ENCODE measurements around the gene CCHCR1. TPM values are rescaled to one million over a fixed set of nuclear protein-coding genes. Genes with fewer than 3 reads are reported as not detected.

Gene CCHCR1
- total RNA-seq, 4 donors from 2014 or later, result 13.8 to 25.1 (median 18.7) TPM

DNA sequence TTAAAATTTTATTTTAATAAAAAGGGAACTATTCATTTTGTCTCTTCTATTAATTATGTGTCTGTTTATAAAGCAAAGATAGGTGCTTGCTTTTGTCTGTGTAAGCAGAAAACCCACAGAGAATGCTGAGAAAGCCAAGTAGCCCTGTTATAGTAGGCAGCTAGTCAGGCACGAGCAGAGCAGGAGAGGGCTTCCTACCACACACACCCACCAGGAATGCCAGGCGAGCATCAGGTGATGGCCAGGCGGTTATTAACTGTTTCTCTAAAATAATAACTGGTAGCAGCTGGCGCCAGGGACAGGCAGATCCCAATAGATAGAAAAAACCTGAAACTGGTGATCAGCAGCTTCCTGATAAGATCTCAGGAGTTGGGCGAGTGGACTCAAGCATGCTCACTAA, 60.9 kb downstream of the CCHCR1 start:
- Histone ChIP-seq H3K27ac (no peak overlapping the region), H3K9me3 (no peaks in the 10 kb centered on the region), H3K4me3 (no peak overlapping the region), H3K36me3 (no peaks in the 10 kb centered on the region), H3K4me1 (peaks cover 0 to 20% (median 3%) of the 10 kb centered on the region in 4 donors), H3K27me3 (no peaks in the 10 kb centered on the region)
- no peak for DNase-seq (ENCODE audit: low spot score in 2 of 2)
- TF ChIP-seq, protein P1, sequence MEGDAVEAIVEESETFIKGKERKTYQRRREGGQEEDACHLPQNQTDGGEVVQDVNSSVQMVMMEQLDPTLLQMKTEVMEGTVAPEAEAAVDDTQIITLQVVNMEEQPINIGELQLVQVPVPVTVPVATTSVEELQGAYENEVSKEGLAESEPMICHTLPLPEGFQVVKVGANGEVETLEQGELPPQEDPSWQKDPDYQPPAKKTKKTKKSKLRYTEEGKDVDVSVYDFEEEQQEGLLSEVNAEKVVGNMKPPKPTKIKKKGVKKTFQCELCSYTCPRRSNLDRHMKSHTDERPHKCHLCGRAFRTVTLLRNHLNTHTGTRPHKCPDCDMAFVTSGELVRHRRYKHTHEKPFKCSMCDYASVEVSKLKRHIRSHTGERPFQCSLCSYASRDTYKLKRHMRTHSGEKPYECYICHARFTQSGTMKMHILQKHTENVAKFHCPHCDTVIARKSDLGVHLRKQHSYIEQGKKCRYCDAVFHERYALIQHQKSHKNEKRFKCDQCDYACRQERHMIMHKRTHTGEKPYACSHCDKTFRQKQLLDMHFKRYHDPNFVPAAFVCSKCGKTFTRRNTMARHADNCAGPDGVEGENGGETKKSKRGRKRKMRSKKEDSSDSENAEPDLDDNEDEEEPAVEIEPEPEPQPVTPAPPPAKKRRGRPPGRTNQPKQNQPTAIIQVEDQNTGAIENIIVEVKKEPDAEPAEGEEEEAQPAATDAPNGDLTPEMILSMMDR (IDR thresholded peaks at IDR 0.05), result no peak
- TF ChIP-seq EP300 (IDR thresholded peaks at IDR 0.05) (no peak), POLR2A (IDR thresholded peaks at IDR 0.05) (no peak)
- WGBS, 2 donors, result 69 to 72% methylated on average over 5 of the region's 5 CpGs

GRCh38 chr6:31096215-31096614, 61.4 kb downstream of the CCHCR1 start:
- no peak overlapping the region for H3K27ac ChIP-seq
- H3K36me3 ChIP-seq, result no peaks in the 10 kb centered on the region
- H3K9me3 ChIP-seq, result no peaks in the 10 kb centered on the region
- H3K27me3 ChIP-seq, result no peaks in the 10 kb centered on the region
- H3K4me3 ChIP-seq, result no peak overlapping the region
- H3K4me1 ChIP-seq, result peaks cover 0 to 20% (median 3%) of the 10 kb centered on the region in 4 donors
- no peak for DNase-seq (ENCODE audit: low spot score in 2 of 2)
- WGBS, 2 donors, result 57 to 73% methylated on average over 3 of the region's 3 CpGs
- TF ChIP-seq, protein P1 (IDR thresholded peaks at IDR 0.05), result no peak
- TF ChIP-seq POLR2A (IDR thresholded peaks at IDR 0.05) (no peak), EP300 (IDR thresholded peaks at IDR 0.05) (no peak)

DNA sequence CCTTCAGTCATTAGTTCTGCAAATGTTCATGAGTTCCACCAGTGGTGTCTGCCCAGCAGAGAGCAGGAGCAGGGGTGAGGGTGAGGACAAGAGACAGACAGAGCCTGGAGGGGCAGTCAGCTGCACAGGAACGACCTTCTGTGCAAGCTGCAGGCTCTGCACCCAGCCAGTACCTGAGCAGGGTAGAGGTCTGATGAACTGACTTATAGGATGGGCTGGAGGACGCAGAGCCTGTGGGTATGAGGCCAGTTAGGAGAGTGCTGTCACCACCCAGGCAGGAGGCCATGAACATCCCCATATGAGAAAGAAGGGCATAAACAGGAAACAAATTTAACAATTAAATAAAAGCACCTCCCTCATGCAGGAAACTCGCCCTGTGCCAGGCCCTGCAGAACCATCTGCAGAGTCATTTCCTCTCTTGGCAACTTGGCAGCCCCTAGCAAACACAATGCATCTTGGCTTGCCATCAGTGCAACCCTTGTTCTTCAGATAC, 63.2 kb downstream of the CCHCR1 start:
- Histone ChIP-seq H3K27me3 (no peaks in the 10 kb centered on the region), H3K36me3 (no peaks in the 10 kb centered on the region), H3K9me3 (no peaks in the 10 kb centered on the region), H3K27ac (peak overlapping the region in 1 of 4 donors; percentile 59), H3K4me1 (peaks cover 0 to 20% (median 3%) of the 10 kb centered on the region in 4 donors), H3K4me3 (no peak overlapping the region)
- TF ChIP-seq EP300 (IDR thresholded peaks at IDR 0.05) (no peak), POLR2A (IDR thresholded peaks at IDR 0.05) (no peak)
- TF ChIP-seq, protein P1 (IDR thresholded peaks at IDR 0.05), result no peak
- WGBS, 2 donors, result 61 to 65% methylated on average over 3 of the region's 3 CpGs
- DNase-seq (ENCODE audit: low spot score in 2 of 2), result no peak

DNA sequence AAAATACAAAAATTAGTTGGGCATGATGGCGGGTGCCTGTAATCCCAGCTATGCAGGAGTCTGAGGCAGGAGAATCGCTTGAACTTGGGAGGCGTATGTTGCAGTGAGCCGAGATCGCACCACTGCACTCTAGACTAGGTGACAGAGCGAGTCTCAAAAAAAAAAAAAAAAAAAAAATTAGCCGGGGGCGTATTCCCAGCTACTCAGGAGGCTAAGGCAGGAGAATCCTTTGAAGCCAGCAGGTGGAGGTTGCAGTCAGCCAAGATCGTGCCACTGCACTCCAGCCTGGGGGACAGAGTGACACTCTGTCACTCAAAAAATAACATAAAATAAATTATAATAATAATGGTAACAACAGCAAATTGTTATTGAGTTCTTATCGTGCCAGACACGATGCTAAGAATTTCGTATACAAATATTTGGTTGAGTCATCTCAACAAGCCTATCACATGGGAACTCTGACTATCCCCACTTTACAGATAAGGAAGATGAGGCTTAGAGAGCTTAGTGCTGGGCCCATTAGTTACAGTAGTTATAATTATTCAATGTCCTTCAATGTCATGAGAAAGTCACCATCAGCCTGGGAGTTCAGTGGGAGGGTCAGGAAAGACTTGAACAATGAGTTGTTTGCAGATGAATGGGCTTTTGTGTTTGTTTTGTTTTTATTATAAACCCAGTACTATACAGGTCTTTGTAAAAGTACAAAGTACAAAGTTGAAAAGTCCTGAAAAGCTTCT, 64.7 kb downstream of the CCHCR1 start:
- H3K27ac ChIP-seq, result peak overlapping the region in 1 of 4 donors; percentile 5
- H3K36me3 ChIP-seq, result no peaks in the 10 kb centered on the region
- no peaks in the 10 kb centered on the region for H3K27me3 ChIP-seq
- H3K4me3 ChIP-seq, result no peak overlapping the region
- TF ChIP-seq POLR2A (IDR thresholded peaks at IDR 0.05) (no peak), EP300 (IDR thresholded peaks at IDR 0.05) (no peak)
- TF ChIP-seq, protein P1 (IDR thresholded peaks at IDR 0.05), result no peak
- WGBS, 2 donors, result 79% methylated on average over 12 of the region's 12 CpGs
- peaks cover 0 to 20% (median 3%) of the 10 kb centered on the region in 4 donors for H3K4me1 ChIP-seq
- DNase-seq (ENCODE audit: low spot score in 2 of 2), result no peak
- no peaks in the 10 kb centered on the region for H3K9me3 ChIP-seq

Small RNAs within 50 kb of the gene (small RNA-seq; reads per million reads assigned to genes)
- gene POLR2LP1, result not detected

Other genes with a start within 250 kb of the CCHCR1 start
- gene GTF2H4, start 249.6 kb downstream of the CCHCR1 start, total RNA-seq, result 10 to 100 TPM in 2 of 4 donors, 1 to 10 TPM in 2; 2.2 to 25.2 (median 10.1) TPM
- 10 to 100 TPM; 22.6 to 26.2 (median 24.7) TPM for gene VARS2, start 243.6 kb downstream of the CCHCR1 start, total RNA-seq
- gene SFTA2, start 225.6 kb downstream of the CCHCR1 start, total RNA-seq, result not detected
- under 1 TPM in 1 of 4 donors, not detected in 3; under 0.01 TPM for gene MUCL3, start 216.8 kb downstream of the CCHCR1 start, total RNA-seq
- gene MUC21, start 174.1 kb downstream of the CCHCR1 start, total RNA-seq, result not detected
- not detected for gene MUC22, start 147.3 kb downstream of the CCHCR1 start, total RNA-seq
- not detected for gene C6orf15, start 45.2 kb downstream of the CCHCR1 start, total RNA-seq
- gene PSORS1C1, start 43.0 kb downstream of the CCHCR1 start, total RNA-seq, result 1 to 10 TPM in 3 of 4 donors, under 1 TPM in 1; 0.42 to 8.5 (median 2.2) TPM
- not detected for gene CDSN, start 37.4 kb downstream of the CCHCR1 start, total RNA-seq
- not detected for gene PSORS1C2, start 18.7 kb downstream of the CCHCR1 start, total RNA-seq
- gene TCF19, start 787 bp upstream of the CCHCR1 start, total RNA-seq, result 1 to 10 TPM; 1.2 to 4.6 (median 4.0) TPM
- gene POU5F1, start 12.9 kb upstream of the CCHCR1 start, total RNA-seq, result 1 to 10 TPM in 2 of 4 donors, not detected in 2; 1.2 to 9.8 TPM
- gene HLA-C, start 114.3 kb upstream of the CCHCR1 start, total RNA-seq, result 100 to 1,000 TPM; 148 to 482 (median 409) TPM
- gene HLA-B, start 199.4 kb upstream of the CCHCR1 start, total RNA-seq, result 100 to 1,000 TPM; 570 to 933 (median 787) TPM
- gene MICA, start 245.8 kb upstream of the CCHCR1 start, total RNA-seq, result 10 to 100 TPM; 15.9 to 28.3 (median 23.7) TPM

Measured in tibial nerve (tissue), 4 donors.